HepG2 (cell line): ENCODE measurements around the gene MRPL36. TPM values are rescaled to one million over a fixed set of nuclear protein-coding genes. Genes with fewer than 3 reads are reported as not detected.
A peak's percentile ranks its signal among the peaks of the same experiment; 100 is the strongest.

Experiments used
- FOXP4 ChIP-seq: sonication (generic); formaldehyde crosslinking; IDR thresholded peaks from 2 replicates; pipeline ENCODE4 v1.4.0; 2020; ENCODE audit warnings: missing genetic modification reagents
- GATAD1 ChIP-seq: IDR thresholded peaks from 2 replicates; pipeline ENCODE4 v1.6.1; 2016; ENCODE audit warnings: missing genetic modification reagents, missing compliant biosample characterization
- GTF3A ChIP-seq: sonication (generic); formaldehyde crosslinking; conservative IDR thresholded peaks from 2 replicates; pipeline ENCODE4 v1.4.0; 2020; ENCODE audit warnings: mild to moderate bottlenecking, missing genetic modification reagents
- JUNB ChIP-seq: sonication (generic); formaldehyde crosslinking; IDR thresholded peaks from 2 replicates; pipeline ENCODE4 v1.8.0; 2022; ENCODE audit warnings: missing genetic modification reagents, mild to moderate bottlenecking, borderline replicate concordance
- MIER3 ChIP-seq: IDR thresholded peaks from 2 replicates; pipeline ENCODE4 v1.6.1; 2016; ENCODE audit warnings: missing compliant biosample characterization, borderline replicate concordance
- NFKB2 ChIP-seq: sonication (generic); formaldehyde crosslinking; IDR thresholded peaks from 2 replicates; pipeline ENCODE4 v1.4.0; 2020; ENCODE audit warnings: missing genetic modification reagents, borderline replicate concordance
- PAWR ChIP-seq: sonication (generic); formaldehyde crosslinking; IDR thresholded peaks from 2 replicates; pipeline ENCODE4 v1.4.0; 2020; ENCODE audit warnings: missing genetic modification reagents, mild to moderate bottlenecking, borderline replicate concordance
- PHF21A ChIP-seq: sonication (generic); formaldehyde crosslinking; IDR thresholded peaks from 2 replicates; pipeline ENCODE4 v1.5.0; 2020; ENCODE audit warnings: mild to moderate bottlenecking, missing genetic modification reagents
- SOX6 ChIP-seq, 2 experiments: fragments of 450-650 bp in 1 of 2; sonication (generic) in 1 of 2; formaldehyde crosslinking in 1 of 2; IDR thresholded peaks; 2 replicates each; pipeline versions ENCODE4 v1.4.0 to v1.6.1; 2017 to 2020; ENCODE audit warnings: antibody characterized with exemption in 1 of 2, mild to moderate bottlenecking in 1 of 2, missing genetic modification reagents in 1 of 2
- TBP ChIP-seq: sonication (generic); formaldehyde crosslinking; IDR thresholded peaks from 2 replicates; pipeline ENCODE4 v1.5.0; 2020; ENCODE audit warnings: missing genetic modification reagents
- YEATS2 ChIP-seq: sonication (generic); formaldehyde crosslinking; IDR thresholded peaks from 2 replicates; pipeline ENCODE4 v1.4.0; 2020; ENCODE audit warnings: missing genetic modification reagents, borderline replicate concordance
- ZHX1 ChIP-seq: sonication (generic); formaldehyde crosslinking; IDR thresholded peaks from 2 replicates; pipeline ENCODE4 v1.8.1; 2022; ENCODE audit warnings: low read depth, mild to moderate bottlenecking, missing genetic modification reagents
- ZNF230 ChIP-seq: sonication (generic); formaldehyde crosslinking; IDR thresholded peaks from 2 replicates; pipeline ENCODE4 v1.4.0; 2020; ENCODE audit warnings: mild to moderate bottlenecking, missing genetic modification reagents
- ZNF232 ChIP-seq: sonication (generic); formaldehyde crosslinking; IDR thresholded peaks from 2 replicates; pipeline ENCODE4 v1.4.0; 2020; ENCODE audit warnings: missing genetic modification reagents, borderline replicate concordance
- ZNF577 ChIP-seq: sonication (generic); formaldehyde crosslinking; IDR thresholded peaks from 2 replicates; pipeline ENCODE4 v1.4.0; 2020; ENCODE audit warnings: mild to moderate bottlenecking, low read depth, missing genetic modification reagents, borderline replicate concordance
- ZNF674 ChIP-seq: sonication (generic); formaldehyde crosslinking; IDR thresholded peaks from 2 replicates; pipeline ENCODE4 v1.5.0; 2020; ENCODE audit warnings: low read depth, mild to moderate bottlenecking, missing genetic modification reagents
- ZNF781 ChIP-seq: sonication (generic); formaldehyde crosslinking; IDR thresholded peaks from 2 replicates; pipeline ENCODE4 v1.5.1; 2020; ENCODE audit warnings: borderline replicate concordance, mild to moderate bottlenecking, missing genetic modification reagents; ENCODE audit errors: not compliant biosample characterization
- ZSCAN30 ChIP-seq: sonication (generic); formaldehyde crosslinking; IDR thresholded peaks from 2 replicates; pipeline ENCODE4 v1.5.0; 2020; ENCODE audit warnings: mild to moderate bottlenecking, missing genetic modification reagents
- ZSCAN9 ChIP-seq: IDR thresholded peaks from 2 replicates; pipeline ENCODE4 v1.6.1; 2016; ENCODE audit warnings: borderline replicate concordance
- polyA plus RNA-seq, 8 experiments: library from polyadenylated mRNA; depleted of rRNA in 3 of 8; stranded (reverse) in 7 of 8; unstranded in 1 of 8; fragments of >200 nt; fragmentation: Illumina TruSeq in 4 of 8; extraction: Trizol in 4 of 8; gene quantifications; 2 replicates each; pipeline versions ENCODE4 v1.2.1 to v1.2.3, GENCODE V29; 2011 to 2016; ENCODE audit warnings: low read depth in 4 of 8, missing spikeins in 1 of 8, mixed read lengths in 1 of 8; ENCODE audit not compliant: insufficient read depth in 1 of 8
- total RNA-seq, 5 experiments: library from RNA; depleted of rRNA; stranded (reverse); fragments of >200 nt; fragmentation: Illumina TruSeq; extraction: Trizol; gene quantifications; 2 replicates each; pipeline ENCODE4 v1.2.3, GENCODE V29; 2016; ENCODE audit warnings: low read depth in 1 of 5
- TF ChIP-seq, protein P1 (sequence below): sonication (generic); formaldehyde crosslinking; IDR thresholded peaks from 2 replicates; pipeline ENCODE4 v1.5.0; 2020; ENCODE audit warnings: mild to moderate bottlenecking, missing genetic modification reagents

The MRPL36 gene
- total and polyA plus RNA-seq, 2 of the 13 experiments (the other 11 are each of a cell fraction or from before 2014, with no cell fraction given): 71.3 to 113 TPM

DNA sequence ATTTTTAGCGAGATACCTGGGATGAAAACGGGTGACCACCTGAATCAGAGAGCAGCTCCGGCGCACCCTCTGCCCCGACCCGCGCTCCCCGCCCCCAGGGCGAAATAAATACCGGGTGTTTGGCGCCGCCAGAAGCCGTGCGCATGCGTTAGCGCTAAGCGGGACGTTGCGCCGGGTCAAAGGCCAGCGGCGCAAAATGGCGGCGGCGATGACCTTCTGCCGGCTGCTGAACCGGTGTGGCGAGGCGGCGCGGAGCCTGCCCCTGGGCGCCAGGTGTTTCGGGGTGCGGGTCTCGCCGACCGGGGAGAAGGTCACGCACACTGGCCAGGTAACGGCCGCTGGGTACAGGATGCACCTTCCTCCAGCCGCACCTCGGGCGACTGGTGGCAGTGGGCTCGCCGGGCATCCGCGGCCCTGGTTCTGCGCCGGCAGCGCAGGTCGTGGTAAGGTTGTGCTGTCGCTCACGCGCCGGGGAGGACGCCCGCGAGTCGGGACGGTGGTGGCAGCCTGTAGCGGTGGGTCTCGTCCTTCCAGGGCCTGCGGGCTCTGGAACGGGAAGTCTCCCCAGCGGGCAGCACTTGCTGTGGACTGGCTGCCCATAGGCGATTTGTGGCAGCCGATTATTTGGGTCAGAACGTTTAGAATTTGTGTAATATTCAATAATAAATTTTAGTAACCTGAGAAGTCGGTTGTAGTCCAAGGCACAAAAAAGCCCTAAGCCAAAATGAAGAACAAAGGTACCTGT, 1.8 kb upstream of the MRPL36 start, which contains the start of gene NDUFS6 (continued):
- TF ChIP-seq ZHX1 (CRISPR knock-in tag) (peak; percentile 80), ZSCAN30 (CRISPR knock-in tag) (no peak), ZNF781 (CRISPR knock-in tag) (peak; percentile 83), YEATS2 (peak; percentile 71; the same call in 1 of the 2 replicates), ZNF674 (CRISPR knock-in tag) (no peak), JUNB (CRISPR knock-in tag) (peak; percentile 12; the same call in 1 of the 2 replicates), ZSCAN9 (CRISPR knock-in tag) (no peak; the same call in 1 of the 2 replicates), GTF3A (no peak), SOX6 (IDR thresholded peaks at IDR 0.05) (no peak), SOX6 (CRISPR knock-in tag; IDR thresholded peaks at IDR 0.05) (peak; percentile 33), PHF21A (CRISPR knock-in tag) (peak; percentile 50; the same call in 1 of the 2 replicates), TBP (no peak), ZNF230 (CRISPR knock-in tag) (peak; percentile 85; the same call in 1 of the 2 replicates), GATAD1 (CRISPR knock-in tag) (peak; percentile 93), PAWR (CRISPR knock-in tag) (0 out of 2 replicates have a peak, but pooled peaks have one; percentile 73), ZNF232 (CRISPR knock-in tag) (no peak), ZNF577 (CRISPR knock-in tag) (no peak), FOXP4 (CRISPR knock-in tag) (peak; percentile 44; the same call in 1 of the 2 replicates), MIER3 (CRISPR knock-in tag) (no peak), NFKB2 (CRISPR knock-in tag) (peak; percentile 67; the same call in 1 of the 2 replicates)
- TF ChIP-seq, protein P1, sequence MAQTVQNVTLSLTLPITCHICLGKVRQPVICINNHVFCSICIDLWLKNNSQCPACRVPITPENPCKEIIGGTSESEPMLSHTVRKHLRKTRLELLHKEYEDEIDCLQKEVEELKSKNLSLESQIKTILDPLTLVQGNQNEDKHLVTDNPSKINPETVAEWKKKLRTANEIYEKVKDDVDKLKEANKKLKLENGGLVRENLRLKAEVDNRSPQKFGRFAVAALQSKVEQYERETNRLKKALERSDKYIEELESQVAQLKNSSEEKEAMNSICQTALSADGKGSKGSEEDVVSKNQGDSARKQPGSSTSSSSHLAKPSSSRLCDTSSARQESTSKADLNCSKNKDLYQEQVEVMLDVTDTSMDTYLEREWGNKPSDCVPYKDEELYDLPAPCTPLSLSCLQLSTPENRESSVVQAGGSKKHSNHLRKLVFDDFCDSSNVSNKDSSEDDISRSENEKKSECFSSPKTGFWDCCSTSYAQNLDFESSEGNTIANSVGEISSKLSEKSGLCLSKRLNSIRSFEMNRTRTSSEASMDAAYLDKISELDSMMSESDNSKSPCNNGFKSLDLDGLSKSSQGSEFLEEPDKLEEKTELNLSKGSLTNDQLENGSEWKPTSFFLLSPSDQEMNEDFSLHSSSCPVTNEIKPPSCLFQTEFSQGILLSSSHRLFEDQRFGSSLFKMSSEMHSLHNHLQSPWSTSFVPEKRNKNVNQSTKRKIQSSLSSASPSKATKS: no peak
